NB4 (cell line): ENCODE data around the gene TMBIM4.

ENCODE experiments used
- DNase-seq: peaks from one replicate; pipeline ENCODE4 v3.0.0; 2010; ENCODE audit warnings: low read depth
- H3K4me3 ChIP-seq: one replicate; pipeline ENCODE4 v1.5.1; 2011; ENCODE audit warnings: mild to moderate bottlenecking, low read depth, low read length, moderate library complexity
- CTCF ChIP-seq: IDR thresholded peaks from one replicate; pipeline ENCODE4 v1.5.1; 2012; ENCODE audit warnings: low read depth, low read length
- MAX ChIP-seq: IDR thresholded peaks from 2 replicates; pipeline ENCODE4 v1.6.1; 2011; ENCODE audit warnings: low read depth, low read length
- MYC ChIP-seq: IDR thresholded peaks from 2 replicates; pipeline ENCODE4 v1.6.1; 2011; ENCODE audit warnings: low read depth, low read length
- POLR2A ChIP-seq: IDR thresholded peaks from 2 replicates; pipeline ENCODE4 v1.6.1; 2011; ENCODE audit warnings: mild to moderate bottlenecking; ENCODE audit not compliant: insufficient read length; ENCODE audit errors: extremely low read depth

TMBIM4 gene

GRCh38 chr12:66113471-66113870 lies 56.3 kb downstream of the TMBIM4 start:
- TF ChIP-seq MYC (no peak), POLR2A (no peak), MAX (no peak)
- DNase-seq: no peak
- H3K4me3 ChIP-seq: no peak overlapping the region

GRCh38 chr12:66111605-66112004 lies 58.2 kb downstream of the TMBIM4 start:
- no peak for TF ChIP-seq CTCF
- no peak for TF ChIP-seq POLR2A
- no peak for TF ChIP-seq MAX
- no peak for TF ChIP-seq MYC
- DNase-seq: peak; percentile 35
- no peak overlapping the region for H3K4me3 ChIP-seq

- no peak overlapping the region for H3K4me3 ChIP-seq
- DNase-seq: no peak
- TF ChIP-seq MYC (no peak), POLR2A (no peak), CTCF (no peak), MAX (no peak)
Observed at GRCh38 chr12:66109056-66109455, 60.7 kb downstream of the TMBIM4 start.

- TF ChIP-seq POLR2A (no peak), MAX (no peak), MYC (no peak), CTCF (no peak)
- DNase-seq: no peak
- no peak overlapping the region for H3K4me3 ChIP-seq
Observed at GRCh38 chr12:66108386-66108785, 61.4 kb downstream of the TMBIM4 start.

- DNase-seq: peak; percentile 96
- TF ChIP-seq MYC: peak; percentile 49; the same call in 1 of the 2 replicates
- TF ChIP-seq CTCF: peak; percentile 69
- peak; percentile 54 for TF ChIP-seq MAX
- TF ChIP-seq POLR2A: no peak
- H3K4me3 ChIP-seq: no peak overlapping the region
Observed at GRCh38 chr12:66107451-66107915, 62.3 kb downstream of the TMBIM4 start.

GRCh38 chr12:66103016-66103913 lies 66.5 kb downstream of the TMBIM4 start:
- H3K4me3 ChIP-seq: no peak overlapping the region
- DNase-seq: no peak
- TF ChIP-seq MYC (no peak), CTCF (peak; percentile 6), POLR2A (no peak), MAX (no peak)
